Measurements from ENCODE around the gene RNF13.

RNF13 gene

GRCh38 chr3:149848688-149849087, 35.7 kb downstream of the RNF13 start:
- no peak overlapping the region for H3K4me3 ChIP-seq (ENCODE audit: low read depth, low read length)
- TF ChIP-seq, protein P1, sequence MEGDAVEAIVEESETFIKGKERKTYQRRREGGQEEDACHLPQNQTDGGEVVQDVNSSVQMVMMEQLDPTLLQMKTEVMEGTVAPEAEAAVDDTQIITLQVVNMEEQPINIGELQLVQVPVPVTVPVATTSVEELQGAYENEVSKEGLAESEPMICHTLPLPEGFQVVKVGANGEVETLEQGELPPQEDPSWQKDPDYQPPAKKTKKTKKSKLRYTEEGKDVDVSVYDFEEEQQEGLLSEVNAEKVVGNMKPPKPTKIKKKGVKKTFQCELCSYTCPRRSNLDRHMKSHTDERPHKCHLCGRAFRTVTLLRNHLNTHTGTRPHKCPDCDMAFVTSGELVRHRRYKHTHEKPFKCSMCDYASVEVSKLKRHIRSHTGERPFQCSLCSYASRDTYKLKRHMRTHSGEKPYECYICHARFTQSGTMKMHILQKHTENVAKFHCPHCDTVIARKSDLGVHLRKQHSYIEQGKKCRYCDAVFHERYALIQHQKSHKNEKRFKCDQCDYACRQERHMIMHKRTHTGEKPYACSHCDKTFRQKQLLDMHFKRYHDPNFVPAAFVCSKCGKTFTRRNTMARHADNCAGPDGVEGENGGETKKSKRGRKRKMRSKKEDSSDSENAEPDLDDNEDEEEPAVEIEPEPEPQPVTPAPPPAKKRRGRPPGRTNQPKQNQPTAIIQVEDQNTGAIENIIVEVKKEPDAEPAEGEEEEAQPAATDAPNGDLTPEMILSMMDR (conservative IDR thresholded peaks at IDR 0.05; ENCODE audit: low read depth, low read length): no peak
- DNase-seq (ENCODE audit: low read depth): no peak

DNA sequence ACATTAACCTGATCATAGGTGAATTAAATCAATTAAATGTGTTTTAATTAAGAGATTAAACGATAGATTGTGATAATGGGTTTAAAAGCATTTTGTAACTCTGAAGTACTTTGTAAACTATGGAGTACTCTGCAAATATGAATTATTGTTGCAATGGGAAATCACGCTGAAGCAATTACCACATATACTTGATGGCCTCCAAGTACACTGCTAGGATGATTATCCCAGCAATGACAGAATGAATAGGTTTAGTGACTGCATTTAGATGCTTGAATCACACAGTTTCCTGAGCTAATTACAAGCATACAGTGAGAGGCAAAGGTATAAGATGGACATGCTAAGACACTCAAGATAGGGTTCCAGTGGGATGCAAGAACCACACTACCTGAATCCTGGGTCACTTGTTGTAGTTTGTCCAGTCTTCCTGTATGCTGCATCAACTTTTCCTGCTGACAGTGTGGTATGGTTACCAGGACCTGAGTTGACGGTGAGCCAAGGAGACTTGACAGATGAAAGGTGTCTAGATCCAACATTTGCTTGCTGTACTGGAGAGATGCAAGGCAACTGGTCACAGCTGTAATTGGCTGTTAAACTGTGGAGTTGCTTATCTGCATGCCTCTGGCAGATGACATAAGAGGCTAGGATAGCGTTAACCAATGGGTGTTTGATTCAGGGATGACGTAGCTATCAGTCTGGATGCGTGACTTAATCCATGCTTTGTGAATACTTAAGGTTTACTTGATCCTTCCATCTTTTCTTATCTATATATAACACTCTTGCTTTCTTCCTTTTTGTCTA, 38.0 kb downstream of the RNF13 start:
- DNase-seq (ENCODE audit: low read depth): no peak
- H3K4me3 ChIP-seq (ENCODE audit: low read depth, low read length): no peak overlapping the region
- TF ChIP-seq, protein P1 (conservative IDR thresholded peaks at IDR 0.05; ENCODE audit: low read depth, low read length): no peak

GRCh38 chr3:149858911-149859310, 45.9 kb downstream of the RNF13 start:
- DNase-seq (ENCODE audit: low read depth): no peak
- no peak overlapping the region for H3K4me3 ChIP-seq (ENCODE audit: low read depth, low read length)
- TF ChIP-seq, protein P1 (conservative IDR thresholded peaks at IDR 0.05; ENCODE audit: low read depth, low read length): no peak

- DNase-seq (ENCODE audit: low read depth): no peak
- TF ChIP-seq, protein P1 (conservative IDR thresholded peaks at IDR 0.05; ENCODE audit: low read depth, low read length): no peak
- no peak overlapping the region for H3K4me3 ChIP-seq (ENCODE audit: low read depth, low read length)
Observed at GRCh38 chr3:149860881-149861280, 47.9 kb downstream of the RNF13 start.

DNA sequence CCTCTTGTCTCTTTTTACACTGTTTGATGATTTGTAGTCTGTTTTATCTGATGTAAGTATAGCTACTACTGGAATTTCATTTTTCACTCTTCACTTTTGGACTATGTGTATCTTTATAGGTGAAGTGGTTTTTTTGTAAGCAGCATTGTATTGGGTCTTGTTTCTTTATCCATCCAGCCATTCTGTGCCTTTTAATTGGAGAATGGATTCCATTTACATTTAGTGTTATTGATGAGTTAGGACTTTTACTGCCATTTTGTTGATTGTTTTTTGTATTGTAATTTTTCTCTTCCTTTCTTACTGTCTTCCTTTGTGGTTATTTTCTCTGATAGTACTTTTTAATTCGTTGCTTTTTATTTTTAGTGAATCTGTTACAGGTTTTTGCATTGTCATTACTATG, 54.5 kb downstream of the RNF13 start:
- TF ChIP-seq, protein P1 (conservative IDR thresholded peaks at IDR 0.05; ENCODE audit: low read depth, low read length): no peak
- H3K4me3 ChIP-seq (ENCODE audit: low read depth, low read length): no peak overlapping the region
- no peak for DNase-seq (ENCODE audit: low read depth)

DNA sequence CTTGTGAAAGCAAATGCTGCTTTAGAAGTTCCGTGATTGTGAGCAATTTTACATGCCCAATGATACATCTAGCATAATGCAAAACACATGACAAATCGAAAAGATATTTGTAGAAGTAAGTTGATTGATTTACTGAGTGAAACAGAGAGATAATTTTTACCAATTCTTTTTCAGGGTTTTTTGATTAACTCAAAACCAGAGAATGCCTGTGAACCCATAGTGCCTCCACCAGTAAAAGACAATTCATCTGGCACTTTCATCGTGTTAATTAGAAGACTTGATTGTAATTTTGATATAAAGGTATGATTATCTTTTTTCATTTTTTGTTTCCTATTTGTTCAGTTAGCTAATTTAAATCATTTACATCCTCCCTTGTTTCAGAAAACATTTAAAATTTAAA, 58.8 kb downstream of the RNF13 start:
- no peak for DNase-seq (ENCODE audit: low read depth)
- H3K4me3 ChIP-seq (ENCODE audit: low read depth, low read length): no peak overlapping the region
- TF ChIP-seq, protein P1 (conservative IDR thresholded peaks at IDR 0.05; ENCODE audit: low read depth, low read length): no peak

- no peak overlapping the region for H3K4me3 ChIP-seq (ENCODE audit: low read depth, low read length)
- TF ChIP-seq, protein P1 (conservative IDR thresholded peaks at IDR 0.05; ENCODE audit: low read depth, low read length): no peak
- no peak for DNase-seq (ENCODE audit: low read depth)
Observed at GRCh38 chr3:149872589-149872988, 59.6 kb downstream of the RNF13 start.

Measured in choroid plexus epithelial cell (primary cell).